DND-41 (cell line): ENCODE measurements around the gene TAS1R3.

Experiments used
- ATAC-seq: fragments of 200-7000 bp; cut with Tn5 transposase; 3 replicates; pipeline ENCODE4 v1.9.1; 2021; ENCODE audit warnings: low read depth; ENCODE audit not compliant: insufficient read depth
- DNase-seq: peaks from one replicate; pipeline ENCODE4 v3.0.0-alpha.2; 2020
- H2AFZ ChIP-seq: 2 replicates; pipeline ENCODE4 v1.6.0; 2012; ENCODE audit warnings: low read depth, low read length
- H3K27ac ChIP-seq: 2 replicates; pipeline ENCODE4 v1.5.1; 2012; ENCODE audit warnings: low read length, inconsistent platforms
- H3K27me3 ChIP-seq: fragments of 200-600 bp; sonication (generic); 2 replicates; pipeline ENCODE4 v1.6.0; 2012; ENCODE audit warnings: low read length, mild to moderate bottlenecking, inconsistent platforms; ENCODE audit not compliant: insufficient read depth, poor library complexity
- H3K36me3 ChIP-seq: 2 replicates; pipeline ENCODE4 v1.5.1; 2012; ENCODE audit warnings: low read length, inconsistent platforms; ENCODE audit not compliant: insufficient read depth
- H3K4me1 ChIP-seq: 2 replicates; pipeline ENCODE4 v1.5.1; 2012; ENCODE audit warnings: mild to moderate bottlenecking, low read length; ENCODE audit not compliant: insufficient read depth
- H3K4me2 ChIP-seq: 2 replicates; pipeline ENCODE4 v1.6.0; 2012; ENCODE audit warnings: mild to moderate bottlenecking, moderate library complexity, low read length, inconsistent platforms; ENCODE audit not compliant: insufficient read depth
- H3K4me3 ChIP-seq, 2 experiments: fragments of 200-600 bp in 1 of 2; shearing (Covaris generic) in 1 of 2; 2 replicates each; pipeline ENCODE4 v1.5.1; 2012 to 2016; ENCODE audit warnings: inconsistent platforms in 2 of 2, low read length in 2 of 2, mild to moderate bottlenecking in 2 of 2, low read depth in 1 of 2, moderate library complexity in 1 of 2
- H3K79me2 ChIP-seq: 2 replicates; pipeline ENCODE4 v1.6.0; 2012; ENCODE audit warnings: low read length, inconsistent platforms; ENCODE audit not compliant: insufficient read depth
- H3K9ac ChIP-seq: 2 replicates; pipeline ENCODE4 v1.6.0; 2012; ENCODE audit warnings: low read depth, mild to moderate bottlenecking, inconsistent platforms, low read length, moderate library complexity
- H3K9me3 ChIP-seq: 2 replicates; pipeline ENCODE4 v1.5.1; 2012; ENCODE audit warnings: low read length, moderate library complexity, mild to moderate bottlenecking, inconsistent platforms; ENCODE audit not compliant: insufficient read depth, severe bottlenecking
- H4K20me1 ChIP-seq: 2 replicates; pipeline ENCODE4 v1.6.0; 2012; ENCODE audit warnings: low read length; ENCODE audit not compliant: insufficient read depth
- EZH2 ChIP-seq: IDR thresholded peaks from 3 replicates; pipeline ENCODE4 v1.6.1; 2012; ENCODE audit warnings: borderline replicate concordance, low read depth, mild to moderate bottlenecking, moderate library complexity, low read length, inconsistent platforms; ENCODE audit not compliant: severe bottlenecking
- TF ChIP-seq, protein P1 (sequence below): IDR thresholded peaks from 2 replicates; pipeline ENCODE4 v1.5.1; 2012; ENCODE audit warnings: borderline replicate concordance, low read length, moderate library complexity, mild to moderate bottlenecking; ENCODE audit not compliant: poor library complexity, severe bottlenecking; ENCODE audit errors: extremely low read depth

TAS1R3 gene

GRCh38 chr1:1360506-1361169, 29.6 kb downstream of the TAS1R3 start:
- Histone ChIP-seq H3K4me2 (no peak overlapping the region), H3K4me1 (no peaks in the 10 kb centered on the region)
- no peak for DNase-seq

GRCh38 chr1:1361233-1361981, 30.3 kb downstream of the TAS1R3 start:
- Histone ChIP-seq H3K27me3 (no peaks in the 10 kb centered on the region), H3K4me1 (no peaks in the 10 kb centered on the region), H3K36me3 (no peaks in the 10 kb centered on the region), H3K27ac (no peak overlapping the region), H3K4me2 (no peak overlapping the region), H3K9ac (no peak overlapping the region), H3K4me3 (no peak overlapping the region), H4K20me1 (no peaks in the 10 kb centered on the region), H2AFZ (no peak overlapping the region), H3K79me2 (no peaks in the 10 kb centered on the region), H3K9me3 (peaks cover 7% of the 10 kb centered on the region)
- ATAC-seq (no peak), DNase-seq (no peak)
- TF ChIP-seq, protein P1, sequence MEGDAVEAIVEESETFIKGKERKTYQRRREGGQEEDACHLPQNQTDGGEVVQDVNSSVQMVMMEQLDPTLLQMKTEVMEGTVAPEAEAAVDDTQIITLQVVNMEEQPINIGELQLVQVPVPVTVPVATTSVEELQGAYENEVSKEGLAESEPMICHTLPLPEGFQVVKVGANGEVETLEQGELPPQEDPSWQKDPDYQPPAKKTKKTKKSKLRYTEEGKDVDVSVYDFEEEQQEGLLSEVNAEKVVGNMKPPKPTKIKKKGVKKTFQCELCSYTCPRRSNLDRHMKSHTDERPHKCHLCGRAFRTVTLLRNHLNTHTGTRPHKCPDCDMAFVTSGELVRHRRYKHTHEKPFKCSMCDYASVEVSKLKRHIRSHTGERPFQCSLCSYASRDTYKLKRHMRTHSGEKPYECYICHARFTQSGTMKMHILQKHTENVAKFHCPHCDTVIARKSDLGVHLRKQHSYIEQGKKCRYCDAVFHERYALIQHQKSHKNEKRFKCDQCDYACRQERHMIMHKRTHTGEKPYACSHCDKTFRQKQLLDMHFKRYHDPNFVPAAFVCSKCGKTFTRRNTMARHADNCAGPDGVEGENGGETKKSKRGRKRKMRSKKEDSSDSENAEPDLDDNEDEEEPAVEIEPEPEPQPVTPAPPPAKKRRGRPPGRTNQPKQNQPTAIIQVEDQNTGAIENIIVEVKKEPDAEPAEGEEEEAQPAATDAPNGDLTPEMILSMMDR, result no peak
- no peak for TF ChIP-seq EZH2

More at GRCh38 chr1:1360506-1361169, 29.6 kb downstream of the TAS1R3 start:
- no peak for ATAC-seq
- TF ChIP-seq EZH2, result no peak
- TF ChIP-seq, protein P1, result no peak
- Histone ChIP-seq H3K27ac (no peak overlapping the region), H3K36me3 (no peaks in the 10 kb centered on the region), H3K9me3 (no peaks in the 10 kb centered on the region), H3K9ac (no peak overlapping the region), H3K79me2 (no peaks in the 10 kb centered on the region), H3K4me3 (no peak overlapping the region), H2AFZ (no peak overlapping the region), H3K27me3 (no peaks in the 10 kb centered on the region), H4K20me1 (no peaks in the 10 kb centered on the region)

DNA sequence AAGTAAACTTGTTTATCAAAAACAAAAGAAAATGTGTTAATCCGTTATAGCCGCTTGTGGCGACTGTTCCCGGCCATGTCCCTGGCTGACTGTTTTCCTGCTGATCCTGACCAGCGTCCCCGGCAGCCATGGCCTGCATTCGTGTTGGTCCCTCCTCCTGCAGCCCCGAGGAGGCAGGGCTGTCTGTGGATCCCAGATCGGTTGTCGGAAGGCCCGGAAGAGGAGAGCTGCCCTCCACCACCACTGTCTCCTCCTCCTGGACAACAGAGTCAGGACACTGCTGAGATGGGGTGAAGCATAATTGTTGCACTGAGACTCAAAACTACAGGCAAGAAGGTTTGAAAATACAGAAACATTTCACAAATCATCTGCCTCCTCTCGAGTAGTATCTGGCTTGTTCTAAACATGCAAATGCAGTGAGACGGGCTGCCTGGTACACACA, 30.9 kb downstream of the TAS1R3 start:
- Histone ChIP-seq H3K27ac (no peak overlapping the region), H3K4me3 (no peak overlapping the region), H3K9ac (no peak overlapping the region), H3K36me3 (no peaks in the 10 kb centered on the region), H4K20me1 (no peaks in the 10 kb centered on the region), H3K4me2 (no peak overlapping the region), H2AFZ (no peak overlapping the region), H3K79me2 (no peaks in the 10 kb centered on the region), H3K27me3 (no peaks in the 10 kb centered on the region), H3K4me1 (no peaks in the 10 kb centered on the region), H3K9me3 (peaks cover 13% of the 10 kb centered on the region)
- ATAC-seq (no peak), DNase-seq (no peak)
- no peak for TF ChIP-seq EZH2
- TF ChIP-seq, protein P1, result no peak
